ENCODE results near the gene ALK.

The ALK gene

GRCh38 chr2:29763371-29763770 lies 158.0 kb downstream of the ALK start:
- TF ChIP-seq CTCF (IDR thresholded peaks at IDR 0.05), result no peak

GRCh38 chr2:29762239-29762638 lies 159.1 kb downstream of the ALK start:
- TF ChIP-seq CTCF (IDR thresholded peaks at IDR 0.05), result no peak

GRCh38 chr2:29761278-29761677 lies 160.1 kb downstream of the ALK start:
- no peak for TF ChIP-seq CTCF (IDR thresholded peaks at IDR 0.05)

GRCh38 chr2:29760008-29760407 lies 161.4 kb downstream of the ALK start:
- TF ChIP-seq CTCF (IDR thresholded peaks at IDR 0.05), result no peak

GRCh38 chr2:29759360-29759759 lies 162.0 kb downstream of the ALK start:
- no peak for TF ChIP-seq CTCF (IDR thresholded peaks at IDR 0.05)

GRCh38 chr2:29755829-29756228 lies 165.6 kb downstream of the ALK start:
- TF ChIP-seq CTCF (IDR thresholded peaks at IDR 0.05), result no peak

- TF ChIP-seq CTCF (IDR thresholded peaks at IDR 0.05), result no peak
Measured at GRCh38 chr2:29755233-29755632, 166.2 kb downstream of the ALK start.

GRCh38 chr2:29753671-29754444 lies 167.5 kb downstream of the ALK start:
- no peak for TF ChIP-seq CTCF (IDR thresholded peaks at IDR 0.05)

Measured in LNCAP (cell line).